Activated CD4-positive, alpha-beta T cell treated with anti-CD3 and anti-CD28 coated beads for 4 hours (primary cell): ENCODE results near the gene SEMA4G.
A peak's percentile ranks its signal among the peaks of the same experiment; 100 is the strongest.

Experiments used
- DNase-seq, 2 donors: peaks; one replicate each; pipeline ENCODE4 v3.0.0-alpha.2; 2020

Gene SEMA4G

DNA sequence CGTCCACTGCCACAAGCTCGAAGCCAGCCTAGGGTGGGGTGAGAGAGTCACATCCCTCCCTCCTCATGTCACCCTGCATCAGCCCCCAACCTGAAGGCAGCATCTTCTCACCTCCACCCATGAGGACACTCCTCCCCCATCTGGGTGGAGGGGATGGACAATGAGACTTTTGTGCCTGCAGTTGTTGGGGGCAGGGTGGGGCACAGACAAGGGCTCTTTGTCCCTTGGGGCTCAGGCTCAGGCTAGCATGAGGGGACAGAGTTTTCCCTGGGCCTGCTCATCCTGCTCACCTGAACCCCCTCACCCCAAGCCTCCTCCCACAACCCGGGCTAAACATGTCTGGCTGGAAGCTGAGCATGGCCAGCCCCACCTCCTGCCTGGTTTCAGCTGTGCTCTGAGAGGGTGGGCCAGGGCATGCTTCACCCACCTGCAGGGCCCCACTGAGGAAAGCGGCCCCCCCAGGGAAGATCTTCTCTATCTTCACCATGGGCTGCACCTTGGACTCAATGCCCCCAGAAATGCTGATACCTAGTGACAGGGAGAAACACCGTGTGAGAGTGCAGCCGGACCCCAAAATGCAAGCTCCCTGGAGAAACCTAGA, 39.6 kb downstream of the SEMA4G start:
- no peak for DNase-seq

DNA sequence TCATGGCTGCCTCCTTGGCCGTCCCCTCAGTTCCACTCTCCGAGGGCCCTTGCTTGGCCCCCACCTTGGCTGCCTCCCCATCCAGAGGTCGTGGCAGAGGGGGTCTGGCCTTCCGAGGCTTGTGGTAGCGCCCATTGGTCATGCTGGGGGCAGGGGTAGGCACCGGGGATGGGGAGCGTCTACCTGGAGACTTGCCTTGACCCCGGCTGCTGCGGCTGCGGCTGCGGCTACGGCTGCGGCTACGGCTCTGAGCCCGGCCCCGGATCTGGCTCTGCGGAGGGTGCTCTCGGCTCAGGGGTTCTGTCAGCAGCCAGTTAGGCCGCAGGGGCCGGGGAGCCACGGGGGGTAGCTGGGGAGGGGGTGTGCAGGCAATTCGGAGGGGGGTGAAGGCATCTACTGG, 41.0 kb downstream of the SEMA4G start:
- no peak for DNase-seq

DNA sequence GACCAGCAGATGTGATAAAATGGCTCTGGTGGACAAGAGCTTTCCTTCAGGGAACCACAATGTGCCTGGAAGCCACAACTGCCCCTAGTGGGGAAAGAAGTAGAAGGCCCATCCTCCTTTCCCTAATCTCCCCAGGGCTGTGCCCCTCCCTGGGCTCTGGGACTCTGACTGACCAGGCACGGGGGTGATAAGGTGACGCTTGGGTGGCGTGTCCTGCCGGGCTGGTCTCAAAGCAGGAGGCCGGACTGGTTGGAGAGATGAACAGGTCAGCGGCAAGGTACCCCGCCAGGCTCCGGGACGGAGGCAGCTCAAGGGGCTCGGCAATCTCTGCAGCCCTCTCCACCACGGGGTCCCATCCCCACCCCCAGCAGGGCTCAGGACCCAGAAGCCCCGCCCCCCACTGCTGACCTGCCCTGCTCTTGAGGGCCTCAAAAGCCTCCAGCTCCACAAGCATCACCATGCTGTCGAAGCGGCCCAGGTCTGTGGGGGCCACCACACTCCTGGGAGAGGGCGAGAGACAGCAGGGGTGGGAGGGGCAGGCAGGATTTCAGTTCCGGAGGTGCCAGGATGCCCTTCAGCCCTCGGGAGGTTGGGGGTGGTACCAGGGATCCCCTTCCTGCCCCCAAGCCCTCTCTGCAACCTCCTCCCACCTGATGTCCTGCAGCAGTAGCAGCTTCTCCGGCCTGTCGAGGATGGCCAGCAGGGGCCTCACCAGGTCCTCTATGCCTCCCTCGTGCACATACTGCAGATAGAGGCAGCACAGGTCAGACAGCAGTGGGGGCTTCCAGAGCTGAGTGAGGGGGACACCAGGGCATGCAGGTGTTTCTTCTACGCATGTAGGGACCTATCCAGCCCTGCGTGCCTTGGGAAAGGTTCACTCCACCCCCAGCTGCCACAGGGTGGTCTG, 42.5 kb downstream of the SEMA4G start:
- no peak for DNase-seq

DNA sequence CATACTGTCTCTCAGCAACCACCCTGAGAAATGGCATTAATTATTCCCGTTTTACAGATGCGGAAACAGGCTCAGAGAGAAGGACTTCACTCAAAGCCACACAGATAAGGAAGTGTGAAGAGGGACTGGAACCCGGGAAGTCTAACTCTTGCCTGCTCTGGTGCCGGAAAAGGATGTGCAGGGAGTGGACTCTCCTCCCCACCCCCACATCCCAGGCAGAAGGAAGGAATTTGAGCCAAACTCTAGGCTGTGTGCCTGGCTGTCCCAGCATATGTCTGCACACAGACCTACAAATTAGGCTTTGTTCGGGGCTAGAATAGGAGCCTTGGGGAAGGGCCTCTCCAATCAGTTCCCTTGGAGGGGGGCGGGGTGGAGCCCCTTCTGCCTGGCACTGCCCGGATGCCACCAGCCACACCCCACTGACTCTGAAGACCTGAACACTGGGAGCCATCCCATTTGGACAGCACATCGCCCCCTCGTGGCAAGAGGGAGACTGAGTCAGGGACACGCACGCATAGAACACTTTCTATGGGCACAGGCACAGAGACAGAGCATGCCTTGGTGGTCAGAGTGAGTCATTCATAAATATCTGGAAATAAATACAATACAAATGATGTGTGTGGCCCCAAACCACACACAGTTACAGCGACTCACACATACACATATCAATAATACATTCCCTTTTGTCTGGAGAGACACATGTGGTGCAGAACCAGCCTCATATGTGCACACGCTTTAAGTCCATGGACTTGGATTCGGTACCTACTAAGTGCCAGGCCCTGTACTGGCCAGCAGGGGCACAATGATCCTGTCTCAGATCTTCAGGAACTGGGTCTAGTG, 43.4 kb downstream of the SEMA4G start:
- peak; percentile 80 to 81 for DNase-seq

DNA sequence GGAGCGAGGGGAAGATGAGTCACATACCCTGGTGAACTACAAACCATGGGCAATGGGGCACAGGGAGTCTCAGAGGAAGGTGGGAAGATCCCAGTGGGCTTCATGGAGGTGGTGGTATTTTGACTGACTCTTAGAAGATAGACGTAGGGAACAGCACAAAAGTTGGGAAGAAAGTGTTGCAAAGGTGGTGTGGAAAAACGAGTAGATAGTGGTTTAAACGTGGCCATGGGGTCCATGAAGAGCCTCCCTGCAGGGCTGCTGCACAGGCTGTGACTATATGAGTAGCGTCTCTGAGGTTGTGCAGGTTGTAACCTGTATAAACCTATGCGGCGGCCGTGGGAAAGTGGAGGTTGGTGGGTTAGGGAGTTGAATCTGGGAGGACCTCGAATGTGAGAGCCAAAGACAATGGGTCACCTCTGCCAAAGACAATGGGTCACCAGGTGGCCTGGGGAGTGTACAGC, 44.1 kb downstream of the SEMA4G start:
- DNase-seq: no peak

DNA sequence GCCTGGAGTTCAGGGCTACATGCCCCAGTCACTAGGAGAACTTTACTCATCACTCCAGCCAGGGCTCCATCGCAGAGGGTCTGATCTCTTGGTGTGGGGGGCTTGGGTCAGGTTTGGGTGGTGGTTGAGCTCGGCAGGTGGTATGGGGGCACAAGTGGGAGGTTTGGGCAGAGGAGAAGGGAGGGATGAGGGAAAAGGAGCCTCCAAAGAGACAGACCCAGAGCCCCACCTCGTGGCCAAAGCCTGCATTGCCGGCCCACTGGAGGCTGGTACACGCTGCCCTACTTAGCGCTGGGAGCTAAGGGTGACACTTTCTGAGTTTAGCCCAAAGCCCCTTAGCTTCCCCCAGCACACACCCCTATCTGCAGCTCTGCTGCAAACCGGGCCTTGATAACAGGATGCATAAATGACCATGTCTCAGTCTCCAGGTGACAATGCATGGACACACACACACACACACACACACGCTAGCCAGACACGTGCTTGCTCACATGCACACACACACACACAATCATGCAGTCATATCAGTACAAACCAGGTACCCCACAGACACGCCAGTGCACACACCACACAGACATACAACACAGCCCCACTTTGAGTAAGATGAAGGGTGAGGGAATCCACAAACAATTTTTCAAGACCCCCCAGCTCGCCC, 45.1 kb downstream of the SEMA4G start:
- DNase-seq: peak; percentile 59 to 78

DNA sequence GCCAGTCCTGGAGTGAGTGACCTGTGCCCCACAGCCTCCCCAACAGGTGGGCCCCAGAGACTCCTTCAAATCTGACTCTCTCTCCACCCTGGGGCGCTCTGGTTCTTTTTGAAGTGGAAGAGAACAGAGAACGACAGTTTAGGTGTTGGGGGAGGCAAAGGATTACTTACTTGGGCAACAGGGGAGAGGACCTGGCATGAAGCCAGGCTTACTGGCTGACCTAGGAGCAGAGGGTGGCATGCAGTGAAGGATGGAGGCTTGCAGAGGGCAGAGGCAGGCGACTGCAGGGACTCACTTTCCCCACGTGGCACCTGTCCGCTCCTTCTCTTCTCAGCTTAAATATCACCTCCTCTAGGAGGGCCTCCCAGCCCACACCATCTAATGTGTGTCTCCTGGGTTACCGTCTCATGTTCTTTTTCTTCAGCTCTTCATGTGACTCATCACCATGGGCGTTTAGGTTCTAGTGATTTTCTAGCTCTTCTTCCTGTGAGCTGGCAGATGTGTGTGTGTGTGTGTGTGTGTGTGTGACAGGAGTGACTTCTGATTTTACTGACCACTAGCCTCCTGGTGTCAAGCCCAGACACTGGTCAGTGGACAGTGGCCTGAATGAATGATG, 45.8 kb downstream of the SEMA4G start:
- no peak for DNase-seq

DNA sequence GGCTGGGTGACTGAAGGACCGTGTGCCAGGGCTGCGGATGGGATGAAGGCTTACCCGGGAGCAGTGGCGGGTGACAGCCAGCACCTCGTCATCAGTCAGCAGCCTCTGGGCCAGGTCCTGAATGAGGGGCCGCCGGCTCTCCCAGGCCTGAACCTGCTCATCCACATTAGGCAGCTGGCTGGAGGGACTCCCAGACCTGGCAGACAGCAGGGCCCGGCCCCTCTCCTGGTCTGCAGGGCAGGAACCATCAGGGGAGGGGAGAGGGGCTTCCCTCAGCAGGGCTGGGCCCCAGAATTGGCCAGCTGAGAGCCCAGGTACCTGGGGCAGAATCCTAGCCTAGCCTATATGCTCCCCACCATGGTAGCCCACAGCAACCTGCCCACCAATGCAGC, 46.3 kb downstream of the SEMA4G start:
- no peak for DNase-seq

DNA sequence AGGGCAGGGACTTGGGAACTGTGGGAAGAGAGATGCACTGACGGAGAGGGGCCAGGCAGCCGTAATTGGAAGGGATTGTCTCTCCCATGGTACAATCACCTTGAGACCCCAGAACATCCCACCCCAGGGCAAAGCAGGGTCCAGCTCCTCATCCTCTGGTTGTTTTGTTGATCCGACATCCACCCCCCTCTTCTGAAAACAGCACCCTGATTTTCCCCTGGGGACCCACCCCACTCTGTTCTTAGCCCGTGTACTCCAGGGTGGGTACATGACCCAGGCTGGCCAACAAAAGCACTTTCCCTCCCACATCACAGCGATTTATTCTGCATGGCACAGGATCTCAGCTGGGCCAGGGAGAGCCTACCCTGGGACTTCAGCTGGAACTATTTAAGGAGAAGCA, 47.5 kb downstream of the SEMA4G start:
- DNase-seq: no peak

DNA sequence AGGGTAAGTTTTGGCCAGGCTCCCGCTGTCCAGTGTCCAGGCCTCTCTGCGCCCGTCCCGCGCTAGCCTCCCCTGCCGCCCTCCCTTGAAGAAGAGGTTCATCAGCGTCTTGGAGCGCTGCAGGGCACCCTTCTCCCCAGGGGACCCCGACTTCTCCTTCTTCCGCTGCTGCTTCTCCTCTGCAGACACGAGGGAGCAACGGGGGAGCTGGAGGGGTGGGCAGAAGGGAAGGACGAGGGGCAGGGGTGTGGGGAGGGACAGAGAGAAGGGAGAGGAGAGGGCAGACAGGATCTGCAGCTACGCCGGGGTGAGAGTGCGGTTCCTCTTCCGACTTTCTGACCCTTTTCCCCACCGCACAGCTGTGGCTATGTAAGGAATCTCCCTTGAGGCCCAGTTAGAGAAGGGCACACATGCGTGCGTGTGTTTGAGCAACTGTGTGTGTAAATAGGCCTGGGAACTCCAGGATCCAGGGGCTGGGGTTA, 48.9 kb downstream of the SEMA4G start:
- no peak for DNase-seq

DNA sequence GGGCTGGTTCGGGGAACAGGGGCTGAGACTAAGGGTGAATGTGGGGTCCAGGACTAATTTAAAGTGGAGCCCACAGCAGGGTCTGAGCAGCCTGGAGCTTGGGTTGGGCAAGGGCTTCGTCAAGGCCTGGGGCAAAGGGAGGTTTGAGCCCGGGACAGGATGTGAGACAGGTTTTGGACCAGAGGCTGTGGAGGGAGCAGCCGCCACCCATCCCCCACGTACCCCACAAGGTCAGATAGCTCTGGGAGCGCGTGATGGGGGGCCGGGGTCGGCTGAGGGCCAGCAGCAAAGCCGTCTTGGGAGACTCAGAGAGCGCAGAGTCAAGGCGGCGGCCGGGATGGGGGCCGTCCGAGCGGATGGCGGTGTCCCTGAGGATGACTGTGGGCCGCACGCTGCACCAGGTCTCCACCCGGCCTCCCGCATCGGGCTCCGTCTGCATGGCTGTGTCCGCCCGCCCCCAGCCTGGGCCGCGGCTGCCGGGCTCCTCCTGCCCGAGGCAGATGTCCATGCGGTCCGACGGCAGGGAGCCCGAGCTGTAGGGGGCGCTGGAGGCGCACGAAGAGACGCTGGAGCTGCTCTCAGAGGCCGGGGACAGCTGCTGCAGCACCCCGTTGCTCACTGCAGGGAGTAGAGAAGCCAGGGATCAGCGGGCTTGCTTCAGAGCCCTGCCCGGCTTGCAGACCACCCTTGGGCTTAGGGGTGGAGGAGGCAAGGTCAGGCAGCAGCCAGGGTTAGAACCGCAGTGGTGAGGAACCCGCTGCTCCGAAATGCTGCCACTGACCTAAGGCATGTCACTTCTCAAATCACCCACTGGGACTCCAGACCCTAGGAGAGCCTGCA, 49.5 kb downstream of the SEMA4G start:
- peak; percentile 66 to 76 for DNase-seq
